Endothelial cell of umbilical vein (primary cell): ENCODE results near the gene CLCN5.

ENCODE experiments used
- CTCF ChIP-seq, 2 donors: IDR thresholded peaks; 1 replicate in 1 of 2; 2 replicates in 1 of 2; pipeline ENCODE4 v1.5.1; 2011; ENCODE audit warnings: low read length in 2 of 2, mild to moderate bottlenecking in 2 of 2, moderate library complexity in 2 of 2, control low read depth in 1 of 2, inconsistent platforms in 1 of 2, low read depth in 1 of 2; ENCODE audit not compliant: insufficient read depth in 1 of 2; ENCODE audit errors: extremely low read depth in 1 of 2
- EZH2 ChIP-seq: IDR thresholded peaks from 2 replicates; pipeline ENCODE4 v1.6.1; 2012; ENCODE audit warnings: borderline replicate concordance, low read depth, mild to moderate bottlenecking, moderate library complexity, low read length, inconsistent platforms; ENCODE audit not compliant: severe bottlenecking
- FOS ChIP-seq: IDR thresholded peaks from 2 replicates; pipeline ENCODE4 v1.6.1; 2011; ENCODE audit warnings: mild to moderate bottlenecking, low read length, moderate library complexity, borderline replicate concordance; ENCODE audit not compliant: insufficient read depth
- GATA2 ChIP-seq: IDR thresholded peaks from 2 replicates; pipeline ENCODE4 v1.7.0; 2011; ENCODE audit warnings: low read depth, mild to moderate bottlenecking, moderate library complexity, mixed read lengths, low read length; ENCODE audit not compliant: insufficient read length, insufficient read depth
- JUN ChIP-seq: IDR thresholded peaks from 2 replicates; pipeline ENCODE4 v1.6.1; 2011; ENCODE audit warnings: borderline replicate concordance, low read depth; ENCODE audit not compliant: insufficient read length, insufficient read depth
- MYC ChIP-seq: IDR thresholded peaks from one replicate; pipeline ENCODE4 v1.6.1; 2011; ENCODE audit warnings: mild to moderate bottlenecking, low read depth, low read length
- POLR2A ChIP-seq: IDR thresholded peaks from 2 replicates; pipeline ENCODE4 v1.6.1; 2012; ENCODE audit warnings: low read depth, mild to moderate bottlenecking, control low read depth, low read length
- POLR2AphosphoS5 ChIP-seq: IDR thresholded peaks from 2 replicates; pipeline ENCODE4 v1.6.1; 2012; ENCODE audit warnings: low read depth, mild to moderate bottlenecking, control low read depth, low read length, moderate library complexity; ENCODE audit not compliant: insufficient read depth
- TF ChIP-seq, protein P1 (sequence below): IDR thresholded peaks from 2 replicates; pipeline ENCODE4 v1.6.1; 2011; ENCODE audit not compliant: insufficient read depth, insufficient read length

- TF ChIP-seq EZH2, result no peak
- TF ChIP-seq POLR2AphosphoS5, result no peak
- TF ChIP-seq POLR2A, result no peak
- no peak for TF ChIP-seq CTCF (IDR thresholded peaks at IDR 0.05; ENCODE audit: extremely low read depth in 1 of 2, insufficient read depth in 1 of 2, low read depth in 1 of 2, low read length in 2 of 2)
- no peak for TF ChIP-seq FOS
- TF ChIP-seq, protein P1, sequence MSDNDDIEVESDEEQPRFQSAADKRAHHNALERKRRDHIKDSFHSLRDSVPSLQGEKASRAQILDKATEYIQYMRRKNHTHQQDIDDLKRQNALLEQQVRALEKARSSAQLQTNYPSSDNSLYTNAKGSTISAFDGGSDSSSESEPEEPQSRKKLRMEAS, result no peak
- no peak for TF ChIP-seq MYC
- TF ChIP-seq GATA2, result no peak
- TF ChIP-seq JUN, result no peak
These were observed 145.3 kb downstream of the CLCN5 start for GRCh38 chrX:50067435-50068284.
